K562 (cell line): ENCODE data around the gene QSOX2. TPM values are rescaled to one million over a fixed set of nuclear protein-coding genes. Genes with fewer than 3 reads are reported as not detected.
A peak's percentile ranks its signal among the peaks of the same experiment; 100 is the strongest.

Experiments used
- CTCFL ChIP-seq: IDR thresholded peaks from 2 replicates; pipeline ENCODE4 v1.6.1; 2011; ENCODE audit warnings: borderline replicate concordance, low read depth, mild to moderate bottlenecking, moderate library complexity, low read length; ENCODE audit not compliant: insufficient read depth, poor library complexity, severe bottlenecking
- ILF3 ChIP-seq: fragments of 450-650 bp; IDR thresholded peaks from 2 replicates; pipeline ENCODE4 v1.6.1; 2018; ENCODE audit warnings: antibody characterized with exemption, mild to moderate bottlenecking, moderate library complexity, borderline replicate concordance
- MGA ChIP-seq: fragments of 450-650 bp; IDR thresholded peaks from 2 replicates; pipeline ENCODE4 v1.6.1; 2016; ENCODE audit warnings: mild to moderate bottlenecking, moderate library complexity
- MXI1 ChIP-seq: IDR thresholded peaks from 2 replicates; pipeline ENCODE4 v1.6.1; 2011; ENCODE audit warnings: low read depth, mild to moderate bottlenecking, improper control_type of control experiment, low read length
- MYNN ChIP-seq, 2 experiments: sonication (generic); formaldehyde crosslinking in 1 of 2; IDR thresholded peaks; 2 replicates each; pipeline versions ENCODE4 v1.5.0 to v1.6.1; 2016 to 2020; ENCODE audit warnings: antibody characterized with exemption in 1 of 2, missing genetic modification reagents in 1 of 2
- NFIX ChIP-seq: fragments of 250-450 bp; sonication (Bioruptor Pico); IDR thresholded peaks from 2 replicates; pipeline ENCODE4 v1.4.0; 2020; ENCODE audit warnings: low read depth, mild to moderate bottlenecking, moderate library complexity
- POLR2H ChIP-seq: IDR thresholded peaks from 2 replicates; pipeline ENCODE4 v1.6.1; 2016; ENCODE audit warnings: missing genetic modification characterization, low read depth, mild to moderate bottlenecking, control low read depth, missing compliant biosample characterization, moderate library complexity
- SMAD1 ChIP-seq: fragments of 150-350 bp; IDR thresholded peaks from 2 replicates; pipeline ENCODE4 v1.6.1; 2014; ENCODE audit warnings: low read length, low read depth; ENCODE audit not compliant: partially characterized antibody
- TFAP4 ChIP-seq: sonication (generic); formaldehyde crosslinking; IDR thresholded peaks from 2 replicates; pipeline ENCODE4 v1.8.0; 2022; ENCODE audit warnings: missing genetic modification reagents, mild to moderate bottlenecking, moderate library complexity, borderline replicate concordance
- U2AF2 ChIP-seq: fragments of 200-400 bp; formaldehyde crosslinking; optimal IDR thresholded peaks from 2 replicates; pipeline ENCODE3; 2017; ENCODE audit warnings: low read depth, mild to moderate bottlenecking, low read length
- YY1 ChIP-seq, 3 experiments: IDR thresholded peaks; 2 replicates each; pipeline ENCODE4 v1.6.1; 2011; ENCODE audit warnings: low read length in 2 of 3, mild to moderate bottlenecking in 2 of 3, moderate library complexity in 2 of 3, borderline replicate concordance in 1 of 3, control low read depth in 1 of 3, low read depth in 1 of 3; ENCODE audit not compliant: insufficient read depth in 3 of 3, insufficient replicate concordance in 2 of 3, control insufficient read depth in 1 of 3, insufficient read length in 1 of 3; ENCODE audit errors: extremely low read depth in 1 of 3
- ZNF589 ChIP-seq: fragments of 200-800 bp; sonication (Bioruptor generic); IDR thresholded peaks from 2 replicates; pipeline ENCODE4 v1.6.1; 2016; ENCODE audit warnings: low read depth, missing genetic modification characterization, missing compliant biosample characterization
- polyA plus RNA-seq, 8 experiments: library from polyadenylated mRNA; depleted of rRNA in 4 of 8; stranded (reverse) in 5 of 8; unstranded in 3 of 8; fragments of >200 nt; fragmentation: Nextera tagmentation in 2 of 8; fragmentation: Illumina TruSeq in 1 of 8; extraction: Ambion mirVana in 2 of 8; extraction: Trizol in 1 of 8; gene quantifications; 2 replicates each; pipeline versions ENCODE4 v1.2.1 to v1.2.3, GENCODE V29; 2011 to 2014; ENCODE audit warnings: inconsistent platforms in 1 of 8, missing spikeins in 1 of 8
- total RNA-seq, 7 experiments: library from RNA; depleted of rRNA in 6 of 7; stranded (reverse); fragments of >200 nt in 6 of 7; fragmentation: Illumina TruSeq in 2 of 7; extraction: Trizol in 2 of 7; gene quantifications; 2 replicates each; pipeline versions ENCODE4 v1.2.1 to v1.2.3, GENCODE V29; 2011 to 2021; ENCODE audit warnings: low replicate concordance in 1 of 7

Gene QSOX2
- total and polyA plus RNA-seq, 9 of the 15 experiments (the other 6 are each of a cell fraction or from before 2014, with no cell fraction given) = 0.51 to 23.7 (median 12.7) TPM

- TF ChIP-seq MGA (0 out of 2 replicates have a peak, but pooled peaks have one; percentile 18), SMAD1 (no peak), CTCFL (no peak), U2AF2 (no peak), MXI1 (no peak), MYNN (IDR thresholded peaks at IDR 0.05) (no peak), MYNN (CRISPR knock-in tag; IDR thresholded peaks at IDR 0.05) (no peak), ZNF589 (CRISPR knock-in tag) (0 out of 2 replicates have a peak, but pooled peaks have one; percentile 12), ILF3 (no peak), POLR2H (tag) (peak; percentile 84; the same call in 1 of the 2 replicates), YY1 (IDR thresholded peaks at IDR 0.05; ENCODE audit: borderline replicate concordance in 1 of 3, control insufficient read depth in 1 of 3, extremely low read depth in 1 of 3, insufficient read depth in 3 of 3, insufficient read length in 1 of 3, insufficient replicate concordance in 2 of 3, low read depth in 1 of 3, low read length in 2 of 3) (no peak), TFAP4 (CRISPR knock-in tag) (no peak), NFIX (CRISPR knock-in tag) (no peak)
Measured at GRCh38 chr9:136191960-136192286, 53.7 kb downstream of the QSOX2 start (continued).
